Measurements from ENCODE around the gene UBE2B.

Gene UBE2B

DNA sequence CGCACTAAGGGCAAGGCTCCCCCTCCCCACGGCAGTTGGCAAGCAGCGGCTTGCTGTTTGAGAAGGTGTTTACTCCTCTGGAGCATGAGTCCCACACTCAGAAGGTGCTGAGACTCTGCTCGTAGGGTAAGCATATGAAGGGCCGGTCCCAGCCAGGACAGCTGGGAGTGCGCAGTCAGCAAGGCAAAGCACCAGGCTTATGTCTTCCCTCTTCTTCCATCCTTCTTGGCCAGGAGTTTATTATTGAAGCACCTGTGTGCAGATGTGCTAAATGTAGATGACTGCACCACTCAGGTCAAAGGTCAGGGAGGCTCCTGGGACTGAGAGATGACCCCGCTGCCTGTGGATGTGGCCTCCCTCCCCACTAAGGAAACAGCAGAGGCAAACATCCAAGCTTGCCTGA, 67.4 kb downstream of the UBE2B start:
- DNase-seq, result no peak

DNA sequence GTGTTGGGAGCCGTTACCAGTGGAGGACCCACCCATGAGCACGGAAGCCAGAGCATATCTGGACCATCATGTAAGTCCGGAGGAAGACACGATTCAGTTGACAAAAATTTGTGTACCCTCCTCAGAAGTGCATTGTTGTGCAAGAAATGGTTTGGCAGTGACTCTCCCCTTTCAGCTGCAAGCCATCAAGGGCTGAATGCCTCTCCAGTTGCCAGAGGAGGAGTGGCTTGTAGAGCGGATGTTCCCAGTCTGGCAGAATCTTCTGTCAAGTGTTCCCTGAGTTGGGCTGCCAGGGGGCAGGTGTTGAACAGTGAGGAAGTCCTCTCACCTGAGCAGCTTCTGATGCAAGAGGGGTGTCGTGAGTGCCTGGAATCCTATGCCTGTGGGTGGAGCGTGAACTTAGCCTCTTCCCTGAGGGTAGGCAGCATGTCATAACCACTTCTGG, 67.9 kb downstream of the UBE2B start:
- no peak for DNase-seq

DNA sequence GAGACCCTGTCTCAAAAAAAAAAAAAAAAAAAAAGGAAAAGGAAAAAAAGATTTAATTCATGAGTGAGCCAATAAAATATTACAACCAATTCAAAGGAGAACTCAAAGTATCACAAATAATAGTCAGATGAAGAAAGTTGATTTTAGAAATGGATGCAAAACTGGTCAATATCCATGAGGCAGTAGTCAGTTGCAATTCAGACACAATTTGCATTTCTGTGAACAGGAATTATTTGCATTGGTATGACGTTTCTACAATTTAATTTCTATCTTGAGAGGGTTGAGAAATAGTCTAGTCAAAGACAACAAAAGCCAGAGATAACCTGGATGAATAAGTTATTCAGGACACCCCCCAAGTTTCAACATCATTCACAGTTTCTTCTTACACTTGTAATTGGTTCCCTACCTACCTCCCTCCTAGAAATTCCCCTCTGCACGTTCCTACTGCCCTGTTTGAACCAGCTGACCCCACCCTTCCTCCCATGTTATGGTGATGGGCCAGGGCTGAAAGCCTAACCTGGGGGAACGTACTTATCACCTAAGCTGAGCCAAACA, 68.9 kb downstream of the UBE2B start:
- no peak for DNase-seq
